Activated CD4-positive, alpha-beta T cell treated with anti-CD3 and anti-CD28 coated beads, Interleukin-2, amount 50 U/mL, for 24 hours (primary cell): ENCODE measurements around the gene IGSF11.

Experiments
- DNase-seq, 2 donors: peaks; one replicate each; pipeline ENCODE4 v3.0.0-alpha.2; 2020; ENCODE audit warnings: low read depth in 1 of 2, low spot score in 1 of 2

Gene IGSF11

GRCh38 chr3:118951089-118951488, 83.6 kb downstream of the IGSF11 start:
- DNase-seq, result no peak

GRCh38 chr3:118949113-118949760, 85.4 kb downstream of the IGSF11 start:
- DNase-seq, result no peak

- DNase-seq, result no peak
Measured at GRCh38 chr3:118948146-118948545, 86.5 kb downstream of the IGSF11 start.

GRCh38 chr3:118946449-118946848, 88.2 kb downstream of the IGSF11 start:
- no peak for DNase-seq

- no peak for DNase-seq
Measured at GRCh38 chr3:118945834-118946233, 88.8 kb downstream of the IGSF11 start.

- DNase-seq, result no peak
Measured at GRCh38 chr3:118943597-118943996, 91.0 kb downstream of the IGSF11 start.

GRCh38 chr3:118942671-118943070, 92.0 kb downstream of the IGSF11 start:
- no peak for DNase-seq

GRCh38 chr3:118942195-118942594, 92.5 kb downstream of the IGSF11 start:
- DNase-seq, result no peak

GRCh38 chr3:118941236-118941635, 93.4 kb downstream of the IGSF11 start:
- no peak for DNase-seq

- no peak for DNase-seq
Measured at GRCh38 chr3:118938183-118938961, 96.3 kb downstream of the IGSF11 start.

GRCh38 chr3:118936811-118937210, 97.8 kb downstream of the IGSF11 start:
- no peak for DNase-seq

- no peak for DNase-seq
Measured at GRCh38 chr3:118932822-118933558, 101.7 kb downstream of the IGSF11 start.

- no peak for DNase-seq
Measured at GRCh38 chr3:118931996-118932395, 102.7 kb downstream of the IGSF11 start.

GRCh38 chr3:118927449-118927848, 107.2 kb downstream of the IGSF11 start:
- DNase-seq, result no peak

GRCh38 chr3:118912188-118912587, 122.5 kb downstream of the IGSF11 start:
- DNase-seq, result no peak

- DNase-seq, result no peak
Measured at GRCh38 chr3:118910332-118910731, 124.3 kb downstream of the IGSF11 start.

- no peak for DNase-seq
Measured at GRCh38 chr3:118909763-118910162, 124.9 kb downstream of the IGSF11 start.

GRCh38 chr3:118907909-118908308, 126.7 kb downstream of the IGSF11 start:
- no peak for DNase-seq

- no peak for DNase-seq
Measured at GRCh38 chr3:118900737-118901525, 133.7 kb downstream of the IGSF11 start.

GRCh38 chr3:118890206-118890605, 144.4 kb downstream of the IGSF11 start:
- no peak for DNase-seq

- no peak for DNase-seq
Measured at GRCh38 chr3:118889691-118890090, 145.0 kb downstream of the IGSF11 start.
